ENCODE results near the gene PRKCA.

DNA sequence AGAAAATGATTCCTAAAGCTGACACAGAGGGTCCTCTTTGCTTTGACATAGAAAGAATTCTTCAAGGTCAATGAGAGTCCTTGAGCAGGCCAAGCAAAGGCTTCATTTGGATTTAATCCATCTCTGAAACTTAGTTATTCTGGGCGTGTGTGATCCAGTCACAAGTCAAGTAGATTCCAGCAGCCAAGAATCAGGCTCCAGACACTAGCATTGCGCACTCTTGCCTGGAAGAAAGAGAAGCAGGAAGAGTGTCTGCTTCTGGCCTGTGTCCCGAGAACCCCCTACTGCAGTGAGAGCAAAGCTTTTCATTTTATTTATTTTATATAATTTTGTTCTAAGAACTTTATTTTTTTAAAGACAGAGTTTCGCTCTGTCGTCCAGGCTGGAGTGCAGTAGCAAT, 444.3 kb downstream of the PRKCA start:
- TF ChIP-seq, protein P1, sequence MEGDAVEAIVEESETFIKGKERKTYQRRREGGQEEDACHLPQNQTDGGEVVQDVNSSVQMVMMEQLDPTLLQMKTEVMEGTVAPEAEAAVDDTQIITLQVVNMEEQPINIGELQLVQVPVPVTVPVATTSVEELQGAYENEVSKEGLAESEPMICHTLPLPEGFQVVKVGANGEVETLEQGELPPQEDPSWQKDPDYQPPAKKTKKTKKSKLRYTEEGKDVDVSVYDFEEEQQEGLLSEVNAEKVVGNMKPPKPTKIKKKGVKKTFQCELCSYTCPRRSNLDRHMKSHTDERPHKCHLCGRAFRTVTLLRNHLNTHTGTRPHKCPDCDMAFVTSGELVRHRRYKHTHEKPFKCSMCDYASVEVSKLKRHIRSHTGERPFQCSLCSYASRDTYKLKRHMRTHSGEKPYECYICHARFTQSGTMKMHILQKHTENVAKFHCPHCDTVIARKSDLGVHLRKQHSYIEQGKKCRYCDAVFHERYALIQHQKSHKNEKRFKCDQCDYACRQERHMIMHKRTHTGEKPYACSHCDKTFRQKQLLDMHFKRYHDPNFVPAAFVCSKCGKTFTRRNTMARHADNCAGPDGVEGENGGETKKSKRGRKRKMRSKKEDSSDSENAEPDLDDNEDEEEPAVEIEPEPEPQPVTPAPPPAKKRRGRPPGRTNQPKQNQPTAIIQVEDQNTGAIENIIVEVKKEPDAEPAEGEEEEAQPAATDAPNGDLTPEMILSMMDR (IDR thresholded peaks at IDR 0.05; ENCODE audit: low read depth, low read length): no peak
- TF ChIP-seq, protein P2, sequence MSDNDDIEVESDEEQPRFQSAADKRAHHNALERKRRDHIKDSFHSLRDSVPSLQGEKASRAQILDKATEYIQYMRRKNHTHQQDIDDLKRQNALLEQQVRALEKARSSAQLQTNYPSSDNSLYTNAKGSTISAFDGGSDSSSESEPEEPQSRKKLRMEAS (IDR thresholded peaks at IDR 0.05; ENCODE audit: low read depth, low read length): no peak
- TF ChIP-seq POLR2A (IDR thresholded peaks at IDR 0.05; ENCODE audit: extremely low read depth, insufficient read length): no peak
- TF ChIP-seq MYC (IDR thresholded peaks at IDR 0.05; ENCODE audit: low read depth, low read length): no peak

Measured in NB4 (cell line).